GM12891 (cell line): ENCODE data around the gene C8G.

Experiments used
- POLR2A ChIP-seq: IDR thresholded peaks from 2 replicates; pipeline ENCODE4 v1.6.1; 2011; ENCODE audit warnings: low read depth, low read length, control low read depth
- POLR2AphosphoS5 ChIP-seq: IDR thresholded peaks from 2 replicates; pipeline ENCODE4 v1.6.1; 2011; ENCODE audit warnings: low read depth, low read length, control low read depth
- POU2F2 ChIP-seq: IDR thresholded peaks from 2 replicates; pipeline ENCODE4 v1.6.1; 2011; ENCODE audit warnings: low read depth, mild to moderate bottlenecking, control low read depth, low read length, moderate library complexity
- SPI1 ChIP-seq: IDR thresholded peaks from 2 replicates; pipeline ENCODE4 v1.6.1; 2011; ENCODE audit warnings: low read depth, low read length, control low read depth
- TAF1 ChIP-seq: IDR thresholded peaks from 2 replicates; pipeline ENCODE4 v1.6.1; 2011; ENCODE audit warnings: low read depth, low read length, control low read depth

DNA sequence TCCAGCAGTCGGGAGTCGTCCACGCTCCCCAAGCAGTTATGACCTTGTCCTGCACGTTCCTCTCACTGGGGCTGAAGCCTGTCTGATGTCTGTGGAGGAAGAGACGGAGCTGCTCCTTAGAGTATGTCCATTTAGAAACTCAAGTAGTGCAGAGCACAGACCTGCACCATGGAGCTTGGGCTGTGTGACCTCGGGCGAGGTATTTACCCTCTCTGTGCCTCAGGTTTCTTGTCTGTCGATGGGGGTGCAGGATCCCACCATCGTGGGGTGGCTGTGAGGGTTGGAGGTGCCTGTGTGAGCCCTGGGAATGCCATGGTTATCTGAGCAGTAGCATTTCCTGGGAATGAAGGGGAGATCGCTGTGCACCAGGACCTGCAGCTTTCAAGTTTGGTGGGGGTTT lies 44.5 kb upstream of the C8G start:
- TF ChIP-seq TAF1 (no peak), POLR2A (no peak), POLR2AphosphoS5 (no peak), SPI1 (no peak), POU2F2 (no peak)
